MCF 10A (cell line): ENCODE data around the gene ARMC9. TPM values are rescaled to one million over a fixed set of nuclear protein-coding genes. Genes with fewer than 3 reads are reported as not detected.
A peak's percentile ranks its signal among the peaks of the same experiment; 100 is the strongest.

Experiments
- BruUV-seq: library from RNA; stranded (reverse); fragments of 400-500 nt; replicated peaks from 2 replicates; lab custom pipeline; 2021; lab: Mats Ljungman, UMichigan
- CTCF ChIA-PET: fragments of 300-600 bp; sonication (Branson Sonifier 250); formaldehyde crosslinking; extraction: SDS; loops from one replicate; lab custom pipeline; 2021; ENCODE audit warnings: antibody characterized with exemption, inconsistent platforms; lab: Yijun Ruan, JAX
- POLR2A ChIA-PET: fragments of 300-600, 350-650 bp; sonication (Branson Sonifier 250); formaldehyde crosslinking; extraction: SDS; loops from one replicate; lab custom pipeline; 2020; ENCODE audit warnings: antibody characterized with exemption, inconsistent platforms; lab: Yijun Ruan, JAX
- DNase-seq: peaks from one replicate; pipeline ENCODE4 v3.0.0-alpha.2; 2018; ENCODE audit not compliant: unreplicated experiment
- H3K27ac Mint-ChIP-seq: one replicate; pipeline ENCODE4 v1.8.0; 2022; ENCODE audit warnings: mild to moderate bottlenecking, low read depth, mixed read lengths; ENCODE audit not compliant: unreplicated experiment
- H3K27me3 Mint-ChIP-seq: one replicate; pipeline ENCODE4 v1.8.0; 2022; ENCODE audit warnings: mixed read lengths; ENCODE audit not compliant: insufficient read depth, unreplicated experiment
- H3K36me3 Mint-ChIP-seq: one replicate; pipeline ENCODE4 v1.8.0; 2022; ENCODE audit warnings: mild to moderate bottlenecking, moderate library complexity, mixed read lengths; ENCODE audit not compliant: insufficient read depth, unreplicated experiment
- H3K4me1 Mint-ChIP-seq: one replicate; pipeline ENCODE4 v1.8.0; 2022; ENCODE audit warnings: mixed read lengths; ENCODE audit not compliant: insufficient read depth, unreplicated experiment
- H3K4me3 Mint-ChIP-seq: one replicate; pipeline ENCODE4 v1.8.0; 2022; ENCODE audit warnings: mild to moderate bottlenecking, moderate library complexity, mixed read lengths; ENCODE audit not compliant: unreplicated experiment
- H3K9me3 Mint-ChIP-seq: one replicate; pipeline ENCODE4 v1.8.0; 2022; ENCODE audit warnings: mixed read lengths; ENCODE audit not compliant: unreplicated experiment
- CTCF ChIP-seq: fragments of 200-600 bp; IDR thresholded peaks from one replicate; pipeline ENCODE4 v1.8.0; 2022; ENCODE audit warnings: antibody characterized with exemption, mild to moderate bottlenecking; ENCODE audit not compliant: unreplicated experiment
- intact Hi-C: fragments of 100-400 bp; cut with micrococcal nuclease; formaldehyde crosslinking; loops from 2 replicates; pipeline ENCODE4 v1.14.1; 2022
- total RNA-seq: library from RNA; stranded (reverse); gene quantifications from 2 replicates; pipeline ENCODE4 v1.2.3, GENCODE V29; 2022

Gene ARMC9
- total RNA-seq, 1 experiment from 2014 or later, result 16.5 TPM

- DNase-seq, result no peak
- ChIA-PET CTCF (no interaction called here), POLR2A (interaction anchor here (1.2 kb wide), 1 partner anchor 24 kb away, joined by 3 read pairs; no protein-coding TSS in a partner anchor)
- Mint-ChIP-seq H3K9me3 (no peaks in the 10 kb centered on the region), H3K4me3 (no peak overlapping the region), H3K27ac (no peak overlapping the region), H3K36me3 (no peaks in the 10 kb centered on the region), H3K27me3 (peaks cover 27% of the 10 kb centered on the region), H3K4me1 (no peaks in the 10 kb centered on the region)
- TF ChIP-seq CTCF, result no peak
- no TSS peak for BruUV-seq
- intact Hi-C loops, result no loop called here
These were observed 12.1 kb upstream of the ARMC9 start for GRCh38 chr2:231186325-231186724.

- no peaks in the 10 kb centered on the region for H3K4me1 Mint-ChIP-seq
- peak overlapping the region; percentile 17 for H3K27ac Mint-ChIP-seq
- no TSS peak for BruUV-seq
- H3K36me3 Mint-ChIP-seq, result no peaks in the 10 kb centered on the region
- TF ChIP-seq CTCF, result no peak
- ChIA-PET CTCF (interaction anchor here (0.6 kb wide), 1 partner anchor 40 kb away, joined by 3 read pairs; no protein-coding TSS in a partner anchor), POLR2A (interaction anchor here (0.5 kb wide), 1 partner anchor 62 kb away, joined by 3 read pairs; no protein-coding TSS in a partner anchor)
- DNase-seq, result no peak
- peaks cover 27% of the 10 kb centered on the region for H3K27me3 Mint-ChIP-seq
- no peaks in the 10 kb centered on the region for H3K9me3 Mint-ChIP-seq
- intact Hi-C loops, result no loop called here
- no peak overlapping the region for H3K4me3 Mint-ChIP-seq
These were observed 10.5 kb upstream of the ARMC9 start for GRCh38 chr2:231187736-231188505.

GRCh38 chr2:231188506-231189170 is 9.8 kb upstream of the ARMC9 start:
- Mint-ChIP-seq H3K4me1 (no peaks in the 10 kb centered on the region), H3K27me3 (peaks cover 27% of the 10 kb centered on the region), H3K9me3 (no peaks in the 10 kb centered on the region), H3K27ac (no peak overlapping the region), H3K36me3 (no peaks in the 10 kb centered on the region), H3K4me3 (no peak overlapping the region)
- no peak for TF ChIP-seq CTCF
- DNase-seq, result no peak
- intact Hi-C loops, result no loop called here
- ChIA-PET POLR2A (interaction anchor here (0.5 to 0.9 kb wide), 3 partner anchors 10 to 1080 kb away, joined by 3 read pairs; partner anchors contain the start of gene ARMC9), CTCF (interaction anchor here (0.6 kb wide), 1 partner anchor 45 kb away, joined by 3 read pairs; no protein-coding TSS in a partner anchor)
- no TSS peak for BruUV-seq

- POLR2A ChIA-PET, result interaction anchor here (0.7 to 0.9 kb wide), 2 partner anchors 9 to 1080 kb away, joined by 3 read pairs; partner anchors contain the start of gene ARMC9
- H3K9me3 Mint-ChIP-seq, result no peaks in the 10 kb centered on the region
- no TSS peak for BruUV-seq
- H3K27me3 Mint-ChIP-seq, result peaks cover 29% of the 10 kb centered on the region
- H3K4me3 Mint-ChIP-seq, result no peak overlapping the region
- CTCF ChIA-PET, result interaction anchor here (0.6 kb wide), 1 partner anchor 46 kb away, joined by 3 read pairs; no protein-coding TSS in a partner anchor
- no peaks in the 10 kb centered on the region for H3K36me3 Mint-ChIP-seq
- no peak for TF ChIP-seq CTCF
- DNase-seq, result no peak
- no peak overlapping the region for H3K27ac Mint-ChIP-seq
- intact Hi-C loops, result no loop called here
- H3K4me1 Mint-ChIP-seq, result no peaks in the 10 kb centered on the region
These were observed 9.3 kb upstream of the ARMC9 start for GRCh38 chr2:231189171-231189530.
